Measurements from ENCODE around the gene NPTXR. TPM values are rescaled to one million over a fixed set of nuclear protein-coding genes. Genes with fewer than 3 reads are reported as not detected.

NPTXR gene
- total RNA-seq, 1 donor from 2014 or later, result 1.7 TPM

DNA sequence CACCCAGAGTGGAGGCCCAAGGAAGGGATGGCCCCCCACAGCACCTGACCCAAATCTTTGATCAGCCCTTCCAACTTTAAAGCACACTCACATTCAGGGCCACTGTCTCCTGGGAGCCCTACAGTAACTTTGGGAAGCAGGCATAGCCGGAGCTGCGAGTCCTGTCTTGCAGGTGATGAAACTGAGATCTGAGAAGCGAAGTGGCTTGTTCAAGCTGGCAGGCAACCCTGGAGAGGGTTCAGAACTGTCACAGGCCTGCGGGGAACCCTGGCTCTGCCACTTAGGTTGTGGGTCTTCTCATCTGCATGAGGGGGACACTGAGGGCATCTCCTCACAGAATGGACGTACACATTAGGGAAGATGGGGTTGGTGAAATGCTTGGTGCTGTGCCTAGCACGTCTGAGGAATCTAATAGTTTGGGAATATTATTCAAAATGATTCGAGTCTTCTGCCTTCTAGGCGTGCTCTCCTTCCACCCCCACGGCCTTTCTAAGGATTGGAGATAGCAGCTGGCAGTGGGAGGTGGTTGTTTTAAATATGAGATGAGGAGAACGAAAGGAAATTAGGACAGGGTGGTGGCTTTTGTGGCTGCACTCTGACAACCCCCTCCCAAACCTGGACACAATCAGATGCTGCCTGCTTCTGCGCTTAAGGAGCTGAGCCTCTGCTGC lies 69.2 kb downstream of the NPTXR start:
- Mint-ChIP-seq H3K4me1 (ENCODE audit: low read depth) (no peaks in the 10 kb centered on the region), H3K27me3 (ENCODE audit: low read depth) (no peaks in the 10 kb centered on the region), H3K36me3 (ENCODE audit: low read depth) (no peaks in the 10 kb centered on the region), H3K27ac (no peak overlapping the region), H3K9me3 (no peaks in the 10 kb centered on the region), H3K4me3 (ENCODE audit: low read depth) (no peak overlapping the region)
- intact Hi-C loops (cut with micrococcal nuclease), result no loop called here
- no peak for DNase-seq (ENCODE audit: low spot score)

GRCh38 chr22:38773363-38773946 lies 70.4 kb downstream of the NPTXR start:
- Mint-ChIP-seq H3K4me3 (ENCODE audit: low read depth) (no peak overlapping the region), H3K27ac (no peak overlapping the region), H3K4me1 (ENCODE audit: low read depth) (no peaks in the 10 kb centered on the region), H3K9me3 (no peaks in the 10 kb centered on the region), H3K36me3 (ENCODE audit: low read depth) (no peaks in the 10 kb centered on the region), H3K27me3 (ENCODE audit: low read depth) (no peaks in the 10 kb centered on the region)
- DNase-seq (ENCODE audit: low spot score), result no peak
- intact Hi-C loops (cut with micrococcal nuclease), result no loop called here

DNA sequence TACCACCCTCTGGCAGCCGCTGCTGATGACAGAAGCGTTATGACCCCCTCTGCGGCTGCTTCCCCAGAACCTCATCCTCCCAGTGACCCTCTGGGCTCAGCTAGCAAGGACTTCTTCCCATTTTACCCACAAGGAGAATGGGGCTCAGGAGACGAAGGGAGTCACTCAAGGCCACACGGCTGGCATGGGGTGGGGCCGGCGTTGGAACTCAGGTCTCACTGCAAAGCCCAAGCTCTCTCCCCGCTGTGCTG lies 71.3 kb downstream of the NPTXR start:
- no peaks in the 10 kb centered on the region for H3K4me1 Mint-ChIP-seq (ENCODE audit: low read depth)
- no peak overlapping the region for H3K27ac Mint-ChIP-seq
- no peak overlapping the region for H3K4me3 Mint-ChIP-seq (ENCODE audit: low read depth)
- H3K36me3 Mint-ChIP-seq (ENCODE audit: low read depth), result no peaks in the 10 kb centered on the region
- H3K27me3 Mint-ChIP-seq (ENCODE audit: low read depth), result no peaks in the 10 kb centered on the region
- no peak for DNase-seq (ENCODE audit: low spot score)
- intact Hi-C loops (cut with micrococcal nuclease), result no loop called here
- H3K9me3 Mint-ChIP-seq, result no peaks in the 10 kb centered on the region

GRCh38 chr22:38770257-38770949 lies 73.4 kb downstream of the NPTXR start:
- no peaks in the 10 kb centered on the region for H3K4me1 Mint-ChIP-seq (ENCODE audit: low read depth)
- H3K4me3 Mint-ChIP-seq (ENCODE audit: low read depth), result no peak overlapping the region
- H3K36me3 Mint-ChIP-seq (ENCODE audit: low read depth), result no peaks in the 10 kb centered on the region
- DNase-seq (ENCODE audit: low spot score), result no peak
- intact Hi-C loops (cut with micrococcal nuclease), result no loop called here
- H3K27me3 Mint-ChIP-seq (ENCODE audit: low read depth), result no peaks in the 10 kb centered on the region
- H3K27ac Mint-ChIP-seq, result no peak overlapping the region
- H3K9me3 Mint-ChIP-seq, result no peaks in the 10 kb centered on the region

Other genes starting within 250 kb of the NPTXR start
- gene FAM227A, start 187.6 kb downstream of the NPTXR start, total RNA-seq, result 0.05 and 0.28 TPM in 2 replicates
- 10.3 and 11.2 TPM in 2 replicates for gene CBY1, start 187.4 kb downstream of the NPTXR start, total RNA-seq
- 128 and 138 TPM in 2 replicates for gene TOMM22, start 162.1 kb downstream of the NPTXR start, total RNA-seq
- 101 and 105 TPM in 2 replicates for gene JOSD1, start 143.1 kb downstream of the NPTXR start, total RNA-seq
- 101 and 106 TPM in 2 replicates for gene GTPBP1, start 138.1 kb downstream of the NPTXR start, total RNA-seq
- gene SUN2, start 88.0 kb downstream of the NPTXR start, total RNA-seq, result 121 and 123 TPM in 2 replicates
- gene DNAL4, start 49.9 kb downstream of the NPTXR start, total RNA-seq, result 4.7 and 6.1 TPM in 2 replicates
- 117 and 120 TPM in 2 replicates for gene CBX6, start 28.2 kb upstream of the NPTXR start, total RNA-seq
- not detected in 2 replicates for gene APOBEC3A, start 113.6 kb upstream of the NPTXR start, total RNA-seq
- 17.0 and 17.2 TPM in 2 replicates for gene APOBEC3B, start 138.3 kb upstream of the NPTXR start, total RNA-seq
- 91.7 and 93.1 TPM in 2 replicates for gene APOBEC3C, start 170.2 kb upstream of the NPTXR start, total RNA-seq
- 29.7 and 31.2 TPM in 2 replicates for gene APOBEC3D, start 177.1 kb upstream of the NPTXR start, total RNA-seq
- 23.8 and 24.1 TPM in 2 replicates for gene APOBEC3F, start 196.8 kb upstream of the NPTXR start, total RNA-seq
- 61.4 and 63.7 TPM in 2 replicates for gene APOBEC3G, start 233.2 kb upstream of the NPTXR start, total RNA-seq

Data from activated T-helper 2 cell treated with anti-CD3 and anti-CD28 coated beads, Interferon-gamma antibody, Interleukin-2, Interleukin-4, amounts not matched to agents 10 μg/mL and 5 μg/mL and 100 μg/mL, durations not matched to agents 14 hours and 24 hours and 36 hours (primary cell).